ENCODE data around the gene MTARC2.

DNA sequence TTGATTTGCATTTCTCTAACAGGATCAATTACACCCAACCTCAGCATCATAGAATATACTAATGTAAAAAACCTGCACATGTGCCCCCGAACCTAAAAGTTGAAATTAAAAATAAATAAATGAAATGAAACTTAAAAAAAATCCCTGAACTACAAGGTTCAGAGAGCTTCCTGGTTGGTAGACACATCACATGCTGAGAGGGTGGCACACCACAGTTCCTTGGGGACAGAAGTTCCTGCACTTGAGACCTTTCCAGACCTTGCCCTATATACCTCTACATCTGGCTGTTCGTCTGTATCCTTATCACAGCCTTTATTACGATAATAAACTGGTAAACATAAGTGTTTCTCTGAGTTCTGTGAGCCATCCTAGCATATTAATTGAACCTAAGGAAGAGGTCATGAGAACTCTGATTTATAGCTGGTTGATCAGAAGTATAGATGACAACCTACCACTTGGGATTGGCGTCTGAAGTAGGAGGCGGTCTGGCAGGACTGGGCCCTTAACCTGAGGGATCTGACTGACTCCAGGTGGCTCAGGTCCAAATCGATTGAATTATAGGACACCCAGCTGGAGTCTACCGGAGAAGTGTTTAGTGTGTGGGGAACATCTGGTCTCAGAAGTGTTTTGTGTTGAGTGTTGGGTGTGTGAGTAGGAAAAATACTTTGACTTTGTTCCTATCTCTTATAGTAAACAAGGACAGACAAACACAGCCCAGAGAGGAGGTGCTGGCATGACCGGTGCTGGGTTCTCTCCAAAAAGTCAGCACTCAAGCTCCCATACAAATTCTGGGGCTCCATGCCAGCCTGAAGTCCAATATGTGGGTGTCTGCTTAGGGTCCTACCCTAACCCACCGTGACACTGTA, 39.0 kb upstream of the MTARC2 start:
- TF ChIP-seq, protein P1, sequence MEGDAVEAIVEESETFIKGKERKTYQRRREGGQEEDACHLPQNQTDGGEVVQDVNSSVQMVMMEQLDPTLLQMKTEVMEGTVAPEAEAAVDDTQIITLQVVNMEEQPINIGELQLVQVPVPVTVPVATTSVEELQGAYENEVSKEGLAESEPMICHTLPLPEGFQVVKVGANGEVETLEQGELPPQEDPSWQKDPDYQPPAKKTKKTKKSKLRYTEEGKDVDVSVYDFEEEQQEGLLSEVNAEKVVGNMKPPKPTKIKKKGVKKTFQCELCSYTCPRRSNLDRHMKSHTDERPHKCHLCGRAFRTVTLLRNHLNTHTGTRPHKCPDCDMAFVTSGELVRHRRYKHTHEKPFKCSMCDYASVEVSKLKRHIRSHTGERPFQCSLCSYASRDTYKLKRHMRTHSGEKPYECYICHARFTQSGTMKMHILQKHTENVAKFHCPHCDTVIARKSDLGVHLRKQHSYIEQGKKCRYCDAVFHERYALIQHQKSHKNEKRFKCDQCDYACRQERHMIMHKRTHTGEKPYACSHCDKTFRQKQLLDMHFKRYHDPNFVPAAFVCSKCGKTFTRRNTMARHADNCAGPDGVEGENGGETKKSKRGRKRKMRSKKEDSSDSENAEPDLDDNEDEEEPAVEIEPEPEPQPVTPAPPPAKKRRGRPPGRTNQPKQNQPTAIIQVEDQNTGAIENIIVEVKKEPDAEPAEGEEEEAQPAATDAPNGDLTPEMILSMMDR (conservative IDR thresholded peaks at IDR 0.05; ENCODE audit: low read depth, low read length) = no peak
- no peak for TF ChIP-seq EZH2 (IDR thresholded peaks at IDR 0.05; ENCODE audit: borderline replicate concordance, low read depth, low read length, poor library complexity, severe bottlenecking)
